HG03378 (cell line): ENCODE data around the gene EPDR1.
A peak's percentile ranks its signal among the peaks of the same experiment; 100 is the strongest.

ENCODE experiments used
- ATAC-seq: cut with Tn5 transposase; IDR thresholded peaks from one replicate; pipeline ENCODE4 v1.9.1; 2021; ENCODE audit warnings: mild to moderate bottlenecking, moderate library complexity; ENCODE audit not compliant: unreplicated experiment

The EPDR1 gene

GRCh38 chr7:37973915-37974314, 53.5 kb downstream of the EPDR1 start:
- ATAC-seq, result no peak

- no peak for ATAC-seq
These were observed 54.3 kb downstream of the EPDR1 start for GRCh38 chr7:37974711-37975110.

- no peak for ATAC-seq
These were observed 56.8 kb downstream of the EPDR1 start for GRCh38 chr7:37977243-37977642.

GRCh38 chr7:37981664-37982063, 61.2 kb downstream of the EPDR1 start:
- ATAC-seq, result no peak

GRCh38 chr7:37982423-37982822, 62.0 kb downstream of the EPDR1 start:
- ATAC-seq, result no peak

GRCh38 chr7:37984750-37985390, 64.4 kb downstream of the EPDR1 start:
- no peak for ATAC-seq

GRCh38 chr7:37986908-37987330, 66.5 kb downstream of the EPDR1 start:
- no peak for ATAC-seq

- no peak for ATAC-seq
These were observed 67.3 kb downstream of the EPDR1 start for GRCh38 chr7:37987732-37988131.

GRCh38 chr7:37988721-37989650, 68.5 kb downstream of the EPDR1 start:
- ATAC-seq, result no peak

GRCh38 chr7:37990337-37990736, 69.9 kb downstream of the EPDR1 start:
- no peak for ATAC-seq

GRCh38 chr7:37993060-37993501, 72.6 kb downstream of the EPDR1 start:
- ATAC-seq, result peak; percentile 55

GRCh38 chr7:37999673-38000072, 79.2 kb downstream of the EPDR1 start:
- ATAC-seq, result no peak

- ATAC-seq, result no peak
These were observed 79.8 kb downstream of the EPDR1 start for GRCh38 chr7:38000272-38000671.
